Nephron (organoid): Measurements from ENCODE around the gene GPX3.

Experiments
- H3K27ac Mint-ChIP-seq, 3 experiments: 2 replicates each; pipeline ENCODE4 v1.8.0; 2020; ENCODE audit warnings: mixed read lengths in 3 of 3, mild to moderate bottlenecking in 2 of 3, moderate library complexity in 1 of 3
- H3K27me3 Mint-ChIP-seq: 2 replicates; pipeline ENCODE4 v1.8.0; 2021; ENCODE audit warnings: low read depth, mild to moderate bottlenecking, moderate library complexity, mixed read lengths
- H3K36me3 Mint-ChIP-seq: 2 replicates; pipeline ENCODE4 v1.8.0; 2020; ENCODE audit warnings: low read depth, mixed read lengths
- H3K4me1 Mint-ChIP-seq: 2 replicates; pipeline ENCODE4 v1.8.0; 2020; ENCODE audit warnings: mixed read lengths
- H3K4me3 Mint-ChIP-seq, 3 experiments: 2 replicates each; pipeline ENCODE4 v1.8.0; 2020; ENCODE audit warnings: mild to moderate bottlenecking in 3 of 3, mixed read lengths in 3 of 3, moderate library complexity in 2 of 3
- H3K9me3 Mint-ChIP-seq: 2 replicates; pipeline ENCODE4 v1.8.0; 2020; ENCODE audit warnings: mixed read lengths
- TF ChIP-seq, protein P1 (sequence below), 3 experiments: fragments of 200-600 bp; sonication (generic); IDR thresholded peaks; one replicate each; pipeline ENCODE4 v1.5.0; 2021; ENCODE audit warnings: antibody characterized with exemption in 3 of 3; ENCODE audit not compliant: unreplicated experiment in 3 of 3

GPX3 gene

DNA sequence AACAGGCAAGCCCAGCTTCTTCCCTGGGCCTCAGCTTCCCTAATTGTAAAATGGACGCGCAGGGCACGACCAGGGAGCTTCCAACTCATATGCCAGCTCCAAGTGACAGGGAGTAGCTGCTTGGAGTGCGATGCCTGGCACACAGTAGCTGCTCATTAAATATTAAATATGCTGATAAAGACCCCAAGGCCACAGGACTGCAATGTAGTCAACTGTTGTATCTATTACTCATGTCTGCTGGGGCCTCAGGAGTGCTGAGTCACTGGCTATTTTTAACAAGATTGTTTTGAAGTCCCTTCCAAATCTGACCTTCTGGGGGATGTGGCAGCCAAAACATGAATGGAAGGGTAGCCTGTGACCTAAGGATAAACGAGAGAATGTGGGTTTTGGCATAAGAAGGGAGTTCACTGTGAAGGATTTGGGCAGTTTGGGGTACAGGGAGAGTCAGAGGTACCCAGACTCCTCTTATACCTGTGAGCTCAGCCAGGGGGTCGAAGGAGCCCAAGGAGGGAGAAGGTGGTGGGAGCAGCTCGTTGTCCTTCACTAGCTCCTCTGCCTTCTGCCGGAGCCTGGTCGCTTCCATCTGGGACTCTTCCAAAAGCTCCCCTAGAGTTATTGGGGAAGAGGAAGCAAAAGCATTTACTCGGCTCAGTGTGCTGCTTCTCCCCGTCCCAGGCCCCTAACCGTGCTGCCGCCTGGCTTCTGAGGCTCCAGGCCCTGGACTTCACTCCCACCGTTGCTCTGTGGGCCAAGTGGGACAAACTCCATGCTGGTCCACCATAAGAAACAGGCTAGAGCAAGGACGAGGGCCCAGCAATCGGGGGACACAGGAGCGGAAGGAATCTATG lies 43.0 kb downstream of the GPX3 start:
- no peak overlapping the region for H3K4me3 Mint-ChIP-seq
- no peaks in the 10 kb centered on the region for H3K27me3 Mint-ChIP-seq
- H3K9me3 Mint-ChIP-seq = no peaks in the 10 kb centered on the region

DNA sequence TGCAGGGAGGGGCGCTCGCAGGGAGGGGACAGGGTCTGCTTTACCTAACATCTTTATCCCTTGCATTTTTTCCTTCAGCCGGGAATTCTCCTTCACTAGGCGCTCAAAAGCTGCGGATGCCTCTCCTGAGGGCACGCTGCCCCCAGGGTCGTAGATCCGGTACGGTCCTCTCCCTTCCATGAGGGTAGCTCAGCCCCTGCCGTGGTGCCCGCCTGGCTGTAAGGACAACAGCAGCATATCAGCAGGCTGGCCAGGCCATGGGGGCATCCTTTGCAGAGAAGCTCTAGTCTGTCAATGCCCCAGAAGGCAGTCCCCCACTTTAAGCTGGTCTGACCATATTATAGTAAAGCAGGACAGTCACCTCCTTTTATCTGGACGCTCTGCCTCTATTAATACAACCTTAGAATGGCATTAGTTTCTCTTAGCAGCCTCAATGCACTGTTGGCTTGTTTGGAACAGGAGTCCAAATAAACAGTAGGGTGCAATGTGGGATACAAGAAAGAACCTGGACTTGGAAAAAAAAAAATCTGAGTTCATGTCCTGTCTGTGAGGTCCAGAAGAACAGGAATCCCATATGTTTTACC lies 44.6 kb downstream of the GPX3 start:
- H3K27me3 Mint-ChIP-seq = no peaks in the 10 kb centered on the region
- TF ChIP-seq, protein P1, sequence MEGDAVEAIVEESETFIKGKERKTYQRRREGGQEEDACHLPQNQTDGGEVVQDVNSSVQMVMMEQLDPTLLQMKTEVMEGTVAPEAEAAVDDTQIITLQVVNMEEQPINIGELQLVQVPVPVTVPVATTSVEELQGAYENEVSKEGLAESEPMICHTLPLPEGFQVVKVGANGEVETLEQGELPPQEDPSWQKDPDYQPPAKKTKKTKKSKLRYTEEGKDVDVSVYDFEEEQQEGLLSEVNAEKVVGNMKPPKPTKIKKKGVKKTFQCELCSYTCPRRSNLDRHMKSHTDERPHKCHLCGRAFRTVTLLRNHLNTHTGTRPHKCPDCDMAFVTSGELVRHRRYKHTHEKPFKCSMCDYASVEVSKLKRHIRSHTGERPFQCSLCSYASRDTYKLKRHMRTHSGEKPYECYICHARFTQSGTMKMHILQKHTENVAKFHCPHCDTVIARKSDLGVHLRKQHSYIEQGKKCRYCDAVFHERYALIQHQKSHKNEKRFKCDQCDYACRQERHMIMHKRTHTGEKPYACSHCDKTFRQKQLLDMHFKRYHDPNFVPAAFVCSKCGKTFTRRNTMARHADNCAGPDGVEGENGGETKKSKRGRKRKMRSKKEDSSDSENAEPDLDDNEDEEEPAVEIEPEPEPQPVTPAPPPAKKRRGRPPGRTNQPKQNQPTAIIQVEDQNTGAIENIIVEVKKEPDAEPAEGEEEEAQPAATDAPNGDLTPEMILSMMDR (IDR thresholded peaks at IDR 0.05; ENCODE audit: unreplicated experiment in 3 of 3) = no peak
- peaks cover 12% of the 10 kb centered on the region for H3K36me3 Mint-ChIP-seq

More for the DNA sequence above, 43.0 kb downstream of the GPX3 start:
- TF ChIP-seq, protein P1 (IDR thresholded peaks at IDR 0.05; ENCODE audit: unreplicated experiment in 3 of 3) = no peak
- peaks cover 21% of the 10 kb centered on the region for H3K36me3 Mint-ChIP-seq
- H3K27ac Mint-ChIP-seq = peak overlapping the region in 2 of 3 experiments; percentile 68 to 76
- H3K4me1 Mint-ChIP-seq = peaks cover 53% of the 10 kb centered on the region

DNA sequence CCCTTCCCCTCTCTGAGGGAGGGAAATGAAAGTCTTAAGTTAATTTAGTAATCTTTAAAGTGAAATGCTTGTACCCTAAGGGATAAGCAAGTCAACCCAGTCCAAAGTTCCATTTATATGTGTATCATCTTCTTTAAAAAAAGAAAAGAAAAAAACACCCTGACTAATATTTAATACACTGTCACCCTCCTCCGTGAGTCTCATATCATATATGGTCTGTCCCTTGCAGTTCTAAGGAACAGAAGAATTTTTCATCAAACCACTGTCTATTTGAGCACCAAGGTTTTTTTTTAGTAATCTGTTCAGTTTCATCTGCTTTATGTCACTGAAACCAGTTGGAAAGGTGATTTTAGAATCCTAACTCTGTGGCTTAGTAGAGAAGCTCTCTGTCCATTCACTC lies 45.2 kb downstream of the GPX3 start:
- H3K27ac Mint-ChIP-seq = no peak overlapping the region
- H3K9me3 Mint-ChIP-seq = no peaks in the 10 kb centered on the region
- TF ChIP-seq, protein P1 (IDR thresholded peaks at IDR 0.05; ENCODE audit: unreplicated experiment in 3 of 3) = no peak
- H3K4me1 Mint-ChIP-seq = peaks cover 64% of the 10 kb centered on the region
- peaks cover 12% of the 10 kb centered on the region for H3K36me3 Mint-ChIP-seq
- H3K4me3 Mint-ChIP-seq = no peak overlapping the region
- no peaks in the 10 kb centered on the region for H3K27me3 Mint-ChIP-seq

More for the DNA sequence above, 44.6 kb downstream of the GPX3 start:
- H3K4me1 Mint-ChIP-seq = peaks cover 58% of the 10 kb centered on the region
- no peaks in the 10 kb centered on the region for H3K9me3 Mint-ChIP-seq
- no peak overlapping the region for H3K4me3 Mint-ChIP-seq
- H3K27ac Mint-ChIP-seq = no peak overlapping the region

DNA sequence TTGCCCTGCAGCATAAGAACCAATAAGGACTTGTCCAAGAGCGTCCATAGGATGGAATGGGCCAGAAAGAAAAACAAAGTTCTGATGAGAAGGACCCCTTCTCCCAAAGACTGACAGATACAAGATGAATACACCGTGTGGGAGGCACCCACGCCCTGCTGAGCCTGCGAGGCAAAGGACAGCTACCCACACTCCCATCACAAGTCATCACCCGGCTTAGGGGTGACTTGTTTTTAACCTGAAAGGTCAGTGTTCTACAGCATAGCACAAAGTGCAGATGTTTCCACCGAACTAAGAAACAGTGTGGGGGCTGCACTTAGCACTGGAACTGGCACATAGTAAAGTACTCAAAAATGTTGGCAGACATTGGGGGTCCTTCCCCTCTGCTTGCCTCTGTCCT lies 46.5 kb downstream of the GPX3 start:
- Mint-ChIP-seq H3K27ac (peak overlapping the region in 1 of 3 experiments; percentile 54), H3K36me3 (peaks cover 1% of the 10 kb centered on the region), H3K27me3 (no peaks in the 10 kb centered on the region), H3K4me1 (peaks cover 72% of the 10 kb centered on the region), H3K9me3 (no peaks in the 10 kb centered on the region), H3K4me3 (no peak overlapping the region)
- TF ChIP-seq, protein P1 (IDR thresholded peaks at IDR 0.05; ENCODE audit: unreplicated experiment in 3 of 3) = no peak

DNA sequence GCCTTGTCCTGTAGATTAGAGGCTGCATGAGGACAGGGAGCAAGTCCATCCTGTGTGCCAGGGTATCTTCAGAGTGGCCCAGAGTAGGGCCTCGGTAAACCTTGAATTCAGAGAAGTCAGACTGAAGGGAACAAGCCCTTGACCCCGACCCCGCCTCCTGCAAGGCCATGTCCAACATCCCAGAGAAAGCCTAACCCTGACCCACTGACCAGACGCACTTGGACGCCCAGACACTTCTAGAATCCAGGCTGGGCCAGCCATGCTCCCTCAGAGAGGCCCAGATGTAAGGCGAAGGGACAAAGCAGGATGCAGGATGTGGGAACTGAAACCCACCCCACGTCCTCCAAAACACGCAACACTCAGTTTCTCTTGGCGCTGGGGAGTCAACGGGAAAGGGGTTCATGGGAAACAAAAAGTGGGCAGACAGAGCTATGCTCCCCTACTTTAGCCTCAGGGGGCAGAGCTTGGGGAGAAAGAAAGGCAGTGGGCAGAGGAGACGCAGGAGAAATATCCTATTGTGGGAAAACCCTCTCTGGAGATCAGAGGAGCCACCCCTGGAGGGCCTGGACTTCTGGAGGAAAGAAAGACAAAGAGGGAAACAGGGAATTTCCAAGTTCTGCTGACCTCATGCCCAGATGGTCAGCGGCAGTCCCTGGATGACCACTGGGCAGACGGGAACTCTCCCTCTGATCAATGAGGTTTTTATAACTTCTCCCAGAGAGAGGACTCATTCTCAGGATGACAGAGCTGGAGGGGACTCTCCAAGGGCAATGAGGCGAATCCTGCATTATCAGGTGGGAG lies 47.4 kb downstream of the GPX3 start:
- Mint-ChIP-seq H3K27me3 (no peaks in the 10 kb centered on the region), H3K9me3 (no peaks in the 10 kb centered on the region), H3K4me3 (no peak overlapping the region), H3K27ac (peak overlapping the region; percentile 8 to 33 (median 33)), H3K4me1 (peaks cover 78% of the 10 kb centered on the region), H3K36me3 (no peaks in the 10 kb centered on the region)
- TF ChIP-seq, protein P1 (IDR thresholded peaks at IDR 0.05; ENCODE audit: unreplicated experiment in 3 of 3) = no peak
